ENCODE data around the gene TBC1D22B. TPM values are rescaled to one million over a fixed set of nuclear protein-coding genes. Genes with fewer than 3 reads are reported as not detected.

TBC1D22B gene, protein sequence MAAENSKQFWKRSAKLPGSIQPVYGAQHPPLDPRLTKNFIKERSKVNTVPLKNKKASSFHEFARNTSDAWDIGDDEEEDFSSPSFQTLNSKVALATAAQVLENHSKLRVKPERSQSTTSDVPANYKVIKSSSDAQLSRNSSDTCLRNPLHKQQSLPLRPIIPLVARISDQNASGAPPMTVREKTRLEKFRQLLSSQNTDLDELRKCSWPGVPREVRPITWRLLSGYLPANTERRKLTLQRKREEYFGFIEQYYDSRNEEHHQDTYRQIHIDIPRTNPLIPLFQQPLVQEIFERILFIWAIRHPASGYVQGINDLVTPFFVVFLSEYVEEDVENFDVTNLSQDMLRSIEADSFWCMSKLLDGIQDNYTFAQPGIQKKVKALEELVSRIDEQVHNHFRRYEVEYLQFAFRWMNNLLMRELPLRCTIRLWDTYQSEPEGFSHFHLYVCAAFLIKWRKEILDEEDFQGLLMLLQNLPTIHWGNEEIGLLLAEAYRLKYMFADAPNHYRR
- total RNA-seq = 10 to 100 TPM; 11.2 to 17.0 TPM
- 1 to 10 TPM; 3.9 to 4.1 TPM for polyA plus RNA-seq
- long read RNA-seq, donor 1, transcript TBC1D22B-201 (13 exons, 3,462 nt) = major isoform, 8 of 26 reads
- long read RNA-seq, donor 1, partial matches to known transcripts = 11 of 26 reads
- long read RNA-seq, donor 1, other reads (novel, unspliced or antisense) = 7 of 26 reads
- long read RNA-seq, donor 2, partial matches to known transcripts = 1 of 10 reads
- long read RNA-seq, donor 2, other reads (novel, unspliced or antisense) = 5 of 10 reads

DNA sequence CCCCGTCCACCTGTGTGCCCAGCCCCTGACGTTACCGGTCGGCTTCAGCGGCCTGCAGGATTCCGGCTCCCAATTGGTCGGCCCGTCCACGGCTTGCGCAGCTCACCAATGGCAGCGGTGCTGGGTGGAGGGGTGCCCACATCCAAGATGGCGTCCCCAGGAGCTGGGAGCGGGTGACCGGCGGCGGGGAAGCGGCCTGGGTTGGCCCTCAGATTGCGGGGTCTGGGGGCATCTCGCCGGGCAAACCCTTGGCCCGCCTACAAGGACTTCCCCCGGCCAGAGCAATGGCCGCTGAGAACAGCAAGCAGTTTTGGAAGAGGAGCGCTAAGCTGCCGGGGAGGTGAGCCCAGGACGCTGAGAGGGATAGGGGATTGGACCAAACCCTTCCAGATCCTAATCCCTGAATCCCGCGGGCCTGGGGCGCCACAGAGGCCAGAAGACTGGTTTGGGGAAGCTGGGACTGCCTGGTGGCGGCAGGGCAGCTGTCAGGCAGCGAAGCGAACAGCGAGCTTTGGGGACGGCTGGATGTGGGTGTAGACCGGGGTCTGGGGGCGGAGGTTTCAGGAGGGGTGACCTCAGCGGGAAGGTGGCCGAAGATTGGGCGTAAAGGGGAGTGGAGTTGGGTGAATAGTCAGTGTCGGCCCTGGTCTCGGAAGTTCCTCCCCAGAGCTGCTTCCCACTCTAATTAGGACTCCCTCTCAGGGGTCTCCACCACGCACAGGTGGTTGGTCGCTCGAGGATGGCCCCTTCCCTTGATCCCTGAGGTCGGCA is at the start of gene TBC1D22B, which contains the start of gene TMEM217:
TSS of gene TBC1D22B (plus strand) at position 139 of the 771 bp plus-strand sequence. CDS start at position 285, 146 bp downstream.
TSS of gene TMEM217 (minus strand) at position 511 of the 771 bp plus-strand sequence. CDS start 39,114 bp downstream, outside the sequence.
- H3K27me3 ChIP-seq (ENCODE audit: control insufficient read depth in 1 of 2, insufficient read depth in 2 of 2, low read length in 1 of 2) = no peaks in the 10 kb centered on the region
- no peaks in the 10 kb centered on the region for H3K36me3 ChIP-seq (ENCODE audit: control insufficient read depth in 1 of 2, insufficient read depth in 2 of 2, low read length in 1 of 2)
- peaks cover 0 to 4% of the 10 kb centered on the region in 2 donors for H3K4me1 ChIP-seq (ENCODE audit: control insufficient read depth in 1 of 2, insufficient read depth in 2 of 2, low read length in 2 of 2)
- WGBS, 2 donors = 0% methylated on average over 41 to 45 of the region's 45 CpGs
- H3K27ac ChIP-seq (ENCODE audit: low read depth in 1 of 2, low read length in 2 of 2) = peak within 1 kb of the TSS; percentile 3 to 29
- peak; percentile 100 for ATAC-seq (ENCODE audit: low FRiP score)
- H3K4me3 ChIP-seq (ENCODE audit: low read length in 2 of 2) = peak within 1 kb of the TSS; percentile 61 to 80
- no peaks in the 10 kb centered on the region for H3K9me3 ChIP-seq (ENCODE audit: control insufficient read depth, low read length)
- intact Hi-C loops (cut with DNase I) = no loop called here
- peak; percentile 97 to 99 for DNase-seq

DNA sequence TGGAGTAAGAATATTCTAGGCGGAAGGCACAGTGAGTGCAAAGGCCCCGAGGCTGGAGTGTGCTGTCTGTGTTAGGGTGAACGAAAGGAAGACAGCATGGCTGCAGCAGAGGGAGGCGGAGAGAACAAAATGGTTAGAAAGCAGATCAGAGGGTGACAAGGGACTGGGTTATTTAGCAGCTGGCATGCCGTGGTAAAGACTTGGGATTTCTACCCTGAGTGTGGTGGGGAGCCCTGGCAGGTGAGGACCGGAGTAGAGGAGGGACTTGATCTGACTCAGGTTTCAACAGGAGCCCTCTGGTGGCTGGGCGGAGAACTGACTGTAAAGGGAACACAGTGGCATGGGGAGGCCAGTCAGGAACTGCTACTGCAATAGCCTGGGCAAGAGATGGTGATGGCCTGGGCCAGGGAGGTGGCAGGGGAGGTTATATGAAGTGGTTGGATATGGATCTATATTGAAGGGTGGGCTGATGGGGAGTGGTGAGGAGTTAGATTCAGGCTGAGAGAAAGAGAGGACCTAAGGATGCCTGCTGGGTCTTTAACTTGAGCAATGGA is 49.6 kb upstream of the TBC1D22B start:
- peak; percentile 69 for ATAC-seq (ENCODE audit: low FRiP score)
- H3K9me3 ChIP-seq (ENCODE audit: control insufficient read depth, low read length) = no peaks in the 10 kb centered on the region

DNA sequence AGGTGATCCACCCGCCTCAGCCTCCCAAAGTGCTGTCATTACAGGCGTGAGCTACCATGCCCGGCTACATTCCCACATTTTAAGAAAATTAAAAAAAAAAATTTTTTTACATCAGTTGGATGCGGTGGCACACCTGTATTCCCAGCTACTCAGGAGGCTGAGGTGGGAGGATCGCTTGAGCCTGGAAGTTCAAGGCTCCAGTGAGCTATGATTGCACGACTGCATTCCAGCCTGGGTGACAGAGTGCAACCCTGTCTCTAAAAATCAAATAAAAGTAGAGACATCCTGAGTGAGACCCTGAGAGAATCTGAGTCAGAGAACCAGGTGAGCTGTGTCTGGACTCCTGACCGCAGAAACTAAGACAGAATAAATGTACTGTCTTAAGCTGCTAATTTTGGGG is 48.8 kb upstream of the TBC1D22B start:
- 94 to 96% methylated on average over 7 of the region's 7 CpGs for WGBS, 2 donors
- ATAC-seq (ENCODE audit: low FRiP score) (no peak), DNase-seq (no peak)
- no peaks in the 10 kb centered on the region for H3K36me3 ChIP-seq (ENCODE audit: control insufficient read depth in 1 of 2, insufficient read depth in 2 of 2, low read length in 1 of 2)
- H3K4me3 ChIP-seq (ENCODE audit: low read length in 2 of 2) = no peak overlapping the region
- intact Hi-C loops (cut with DNase I) = loop anchor here in 1 of 2 donors (5.0 to 10.0 kb wide), 2 partner anchors 154 to 446 kb away; no protein-coding TSS in a partner anchor
- no peaks in the 10 kb centered on the region for H3K27me3 ChIP-seq (ENCODE audit: control insufficient read depth in 1 of 2, insufficient read depth in 2 of 2, low read length in 1 of 2)
- no peaks in the 10 kb centered on the region for H3K4me1 ChIP-seq (ENCODE audit: control insufficient read depth in 1 of 2, insufficient read depth in 2 of 2, low read length in 2 of 2)
- H3K9me3 ChIP-seq (ENCODE audit: control insufficient read depth, low read length) = no peaks in the 10 kb centered on the region
- no peak overlapping the region for H3K27ac ChIP-seq (ENCODE audit: low read depth in 1 of 2, low read length in 2 of 2)

More for the DNA sequence above, 49.6 kb upstream of the TBC1D22B start:
- 70 to 74% methylated on average over 7 of the region's 7 CpGs for WGBS, 2 donors
- Histone ChIP-seq H3K36me3 (ENCODE audit: control insufficient read depth in 1 of 2, insufficient read depth in 2 of 2, low read length in 1 of 2) (no peaks in the 10 kb centered on the region), H3K27ac (ENCODE audit: low read depth in 1 of 2, low read length in 2 of 2) (no peak overlapping the region), H3K4me1 (ENCODE audit: control insufficient read depth in 1 of 2, insufficient read depth in 2 of 2, low read length in 2 of 2) (no peaks in the 10 kb centered on the region), H3K27me3 (ENCODE audit: control insufficient read depth in 1 of 2, insufficient read depth in 2 of 2, low read length in 1 of 2) (no peaks in the 10 kb centered on the region), H3K4me3 (ENCODE audit: low read length in 2 of 2) (no peak overlapping the region)
- peak; percentile 91 to 92 for DNase-seq
- intact Hi-C loops (cut with DNase I) = loop anchor here in 1 of 2 donors (5.0 to 10.0 kb wide), 2 partner anchors 153 to 446 kb away; no protein-coding TSS in a partner anchor

DNA sequence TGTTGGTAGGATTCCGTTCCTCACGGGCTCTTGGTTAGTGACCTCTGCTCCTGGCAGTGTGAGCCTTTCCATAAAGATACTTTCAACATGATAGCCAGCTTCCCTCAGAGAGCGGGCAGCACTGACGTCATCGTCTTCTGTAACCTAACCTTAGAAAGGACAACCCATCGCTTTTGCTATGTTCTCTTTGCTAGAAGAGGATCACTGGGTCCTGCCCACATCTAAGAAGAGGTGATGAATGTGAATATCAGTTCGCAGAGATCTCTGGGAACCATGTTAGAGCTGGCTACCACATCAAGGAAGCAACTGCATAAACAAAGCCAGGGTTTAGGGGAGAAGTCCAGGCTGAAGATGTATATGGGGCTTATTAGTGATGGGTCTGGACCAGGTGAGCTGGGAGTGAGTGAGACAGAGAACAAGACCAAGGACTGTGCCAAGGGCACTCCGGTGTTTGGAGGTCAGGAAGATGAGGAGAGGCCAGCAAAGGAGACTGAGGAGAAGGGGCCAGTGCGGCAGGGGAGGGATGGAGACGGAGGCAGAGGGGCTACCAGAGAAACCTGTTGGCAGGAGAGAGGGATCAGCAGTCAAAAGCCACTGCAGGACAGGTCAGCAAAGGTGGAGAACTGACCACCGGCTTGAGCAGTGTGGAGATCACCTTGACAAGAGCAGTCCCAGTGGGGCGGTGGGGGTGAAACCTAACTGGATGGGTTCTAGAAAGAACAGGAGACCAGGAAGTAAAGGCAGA is 47.9 kb upstream of the TBC1D22B start:
- intact Hi-C loops (cut with DNase I) = loop anchor here in 1 of 2 donors (1.0 to 10.0 kb wide), 5 partner anchors 37 to 447 kb away; partner anchors contain the start of gene C6orf89
- Histone ChIP-seq H3K9me3 (ENCODE audit: control insufficient read depth, low read length) (no peaks in the 10 kb centered on the region), H3K27me3 (ENCODE audit: control insufficient read depth in 1 of 2, insufficient read depth in 2 of 2, low read length in 1 of 2) (no peaks in the 10 kb centered on the region), H3K4me1 (ENCODE audit: control insufficient read depth in 1 of 2, insufficient read depth in 2 of 2, low read length in 2 of 2) (no peaks in the 10 kb centered on the region), H3K27ac (ENCODE audit: low read depth in 1 of 2, low read length in 2 of 2) (no peak overlapping the region), H3K4me3 (ENCODE audit: low read length in 2 of 2) (no peak overlapping the region), H3K36me3 (ENCODE audit: control insufficient read depth in 1 of 2, insufficient read depth in 2 of 2, low read length in 1 of 2) (no peaks in the 10 kb centered on the region)
- no peak for ATAC-seq (ENCODE audit: low FRiP score)
- DNase-seq = no peak
- WGBS, 2 donors = 89 to 90% methylated on average over 12 of the region's 12 CpGs

DNA sequence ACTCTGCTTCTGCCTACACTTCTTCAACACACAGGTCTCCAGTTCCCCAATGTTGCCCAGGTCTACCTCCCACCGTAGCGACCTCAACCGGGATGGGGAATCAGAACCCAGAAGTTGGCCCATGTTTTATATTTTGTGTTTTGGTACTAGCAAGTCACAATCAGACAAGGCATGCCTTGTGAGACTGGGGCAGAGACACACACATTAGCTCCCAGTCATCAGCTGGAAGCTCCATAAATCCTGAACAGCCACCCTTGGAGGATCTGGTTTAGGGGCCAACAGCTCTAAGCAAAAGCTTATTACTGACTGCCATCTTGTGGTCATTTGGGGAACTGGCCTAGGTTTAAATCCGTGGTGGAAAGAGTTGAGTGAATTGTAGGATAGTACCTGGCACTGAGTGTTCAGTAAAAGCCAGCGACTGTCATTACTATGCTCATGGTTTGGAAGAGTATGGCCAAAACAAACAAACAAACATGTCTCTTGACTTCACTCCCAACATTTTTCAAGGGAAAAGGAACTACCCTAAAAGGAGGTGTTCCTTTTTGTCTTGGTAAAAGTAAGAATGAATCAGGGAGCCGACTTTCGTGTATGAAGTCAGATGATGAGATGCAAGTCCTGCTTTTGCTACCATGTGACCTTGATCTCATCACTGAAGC is 47.1 kb upstream of the TBC1D22B start:
- WGBS, 2 donors = 40 to 46% methylated on average over 7 of the region's 7 CpGs
- no peaks in the 10 kb centered on the region for H3K9me3 ChIP-seq (ENCODE audit: control insufficient read depth, low read length)
- peak in 1 of 2 donors; percentile 65 for DNase-seq
- no peak overlapping the region for H3K27ac ChIP-seq (ENCODE audit: low read depth in 1 of 2, low read length in 2 of 2)
- peak; percentile 91 for ATAC-seq (ENCODE audit: low FRiP score)
- no peaks in the 10 kb centered on the region for H3K4me1 ChIP-seq (ENCODE audit: control insufficient read depth in 1 of 2, insufficient read depth in 2 of 2, low read length in 2 of 2)
- intact Hi-C loops (cut with DNase I) = loop anchor here in 1 of 2 donors (1.0 to 10.0 kb wide), 3 partner anchors 38 to 326 kb away; partner anchors contain the start of gene C6orf89
- no peak overlapping the region for H3K4me3 ChIP-seq (ENCODE audit: low read length in 2 of 2)
- no peaks in the 10 kb centered on the region for H3K27me3 ChIP-seq (ENCODE audit: control insufficient read depth in 1 of 2, insufficient read depth in 2 of 2, low read length in 1 of 2)
- H3K36me3 ChIP-seq (ENCODE audit: control insufficient read depth in 1 of 2, insufficient read depth in 2 of 2, low read length in 1 of 2) = no peaks in the 10 kb centered on the region

DNA sequence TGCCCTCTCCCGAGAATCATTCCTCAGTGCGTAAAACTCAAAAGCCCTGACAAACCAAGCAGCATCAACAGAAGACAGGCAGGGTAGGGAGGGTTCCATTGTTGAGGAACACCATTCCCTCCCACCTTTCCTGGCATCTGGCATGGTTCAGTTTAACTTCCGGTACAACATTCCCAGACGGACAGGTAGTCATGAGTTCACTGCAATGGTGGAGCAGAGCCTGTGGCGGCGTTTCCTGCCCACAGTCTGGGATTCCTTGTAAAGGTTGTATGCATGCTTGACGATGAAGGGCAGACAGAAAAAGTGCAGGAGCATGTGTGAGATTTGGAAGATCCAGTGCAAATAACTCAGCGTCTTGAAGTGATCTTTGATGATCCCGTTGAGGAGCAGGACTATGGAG is 45.3 kb upstream of the TBC1D22B start:
- Histone ChIP-seq H3K27ac (ENCODE audit: low read depth in 1 of 2, low read length in 2 of 2) (no peak overlapping the region), H3K27me3 (ENCODE audit: control insufficient read depth in 1 of 2, insufficient read depth in 2 of 2, low read length in 1 of 2) (no peaks in the 10 kb centered on the region), H3K9me3 (ENCODE audit: control insufficient read depth, low read length) (no peaks in the 10 kb centered on the region), H3K4me1 (ENCODE audit: control insufficient read depth in 1 of 2, insufficient read depth in 2 of 2, low read length in 2 of 2) (no peaks in the 10 kb centered on the region), H3K36me3 (ENCODE audit: control insufficient read depth in 1 of 2, insufficient read depth in 2 of 2, low read length in 1 of 2) (no peaks in the 10 kb centered on the region), H3K4me3 (ENCODE audit: low read length in 2 of 2) (no peak overlapping the region)
- intact Hi-C loops (cut with DNase I) = loop anchor here in 1 of 2 donors (10.0 kb wide), 1 partner anchor 327 kb away; the partner anchor contains the start of gene C6orf89
- DNase-seq (no peak), ATAC-seq (ENCODE audit: low FRiP score) (no peak)
- WGBS, 2 donors = 90 to 91% methylated on average over 9 of the region's 9 CpGs

DNA sequence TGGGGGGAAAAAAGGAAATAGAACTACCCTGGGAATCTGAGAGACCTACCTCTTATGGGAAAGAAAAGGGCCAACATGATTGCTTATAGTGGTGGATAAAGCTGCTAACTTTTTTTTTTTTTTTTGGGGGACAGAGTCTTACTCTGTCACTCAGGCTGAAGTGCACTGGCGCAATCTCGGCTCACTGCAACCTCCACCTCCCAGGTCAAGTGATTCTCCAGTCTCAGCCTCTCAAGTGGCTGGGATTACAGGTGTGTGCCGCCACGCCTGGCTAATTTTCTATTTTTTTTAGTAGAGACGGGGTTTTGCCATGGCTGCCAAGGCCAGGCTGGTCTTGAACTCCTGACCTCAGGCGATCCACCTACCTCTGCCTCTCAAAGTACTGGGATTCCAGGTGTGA is 39.5 kb upstream of the TBC1D22B start:
- H3K27me3 ChIP-seq (ENCODE audit: control insufficient read depth in 1 of 2, insufficient read depth in 2 of 2, low read length in 1 of 2) = no peaks in the 10 kb centered on the region
- H3K27ac ChIP-seq (ENCODE audit: low read depth in 1 of 2, low read length in 2 of 2) = no peak overlapping the region
- 95% methylated on average over 6 of the region's 6 CpGs for whole genome bisulfite sequencing, 2 donors
- H3K4me1 ChIP-seq (ENCODE audit: control insufficient read depth in 1 of 2, insufficient read depth in 2 of 2, low read length in 2 of 2) = no peaks in the 10 kb centered on the region
- H3K36me3 ChIP-seq (ENCODE audit: control insufficient read depth in 1 of 2, insufficient read depth in 2 of 2, low read length in 1 of 2) = no peaks in the 10 kb centered on the region
- no peak for DNase-seq
- ATAC-seq (ENCODE audit: low FRiP score) = no peak
- H3K9me3 ChIP-seq (ENCODE audit: control insufficient read depth, low read length) = no peaks in the 10 kb centered on the region
- H3K4me3 ChIP-seq (ENCODE audit: low read length in 2 of 2) = no peak overlapping the region
- intact Hi-C loops (cut with DNase I) = loop anchor here in 1 of 2 donors (10.0 kb wide), 1 partner anchor 333 kb away; the partner anchor contains the start of gene C6orf89

Measured in aorta (tissue), 5 donors.